Mesenchymal stem cell (in vitro differentiated cells and primary cell): ENCODE measurements around the gene ZNF217.
"Not testable (repeated sequence)": the region's sequence is repeated elsewhere in the genome, so short reads cannot be mapped to it uniquely, and the experiment has no call there.

Experiments used
- DNase-seq: peaks from one replicate; pipeline ENCODE4 v3.0.0-alpha.2; 2013
- H2AFZ ChIP-seq: one replicate; pipeline ENCODE4 v1.6.1; 2013; ENCODE audit warnings: low read depth, mild to moderate bottlenecking, control low read depth, inconsistent platforms, low read length, moderate library complexity
- H2AK5ac ChIP-seq: 2 replicates; pipeline ENCODE4 v1.6.1; 2013; ENCODE audit warnings: low read length, moderate library complexity, mild to moderate bottlenecking, inconsistent platforms; ENCODE audit not compliant: severe bottlenecking
- H2BK120ac ChIP-seq: one replicate; pipeline ENCODE4 v1.6.1; 2013; ENCODE audit warnings: low read depth, mild to moderate bottlenecking, inconsistent platforms, low read length, moderate library complexity
- H2BK12ac ChIP-seq, 2 experiments: one replicate each; pipeline ENCODE4 v1.6.1; 2013; ENCODE audit warnings: inconsistent platforms in 2 of 2, low read length in 2 of 2, mild to moderate bottlenecking in 2 of 2, moderate library complexity in 2 of 2, control low read depth in 1 of 2
- H2BK15ac ChIP-seq: one replicate; pipeline ENCODE4 v1.6.1; 2013; ENCODE audit warnings: mild to moderate bottlenecking, low read depth, inconsistent platforms; ENCODE audit not compliant: poor library complexity, severe bottlenecking
- H2BK5ac ChIP-seq: 2 replicates; pipeline ENCODE4 v1.6.1; 2013; ENCODE audit warnings: low read depth, mild to moderate bottlenecking, low read length, control low read depth, inconsistent platforms; ENCODE audit not compliant: poor library complexity, severe bottlenecking
- H3K14ac ChIP-seq, 2 experiments: one replicate each; pipeline ENCODE4 v1.6.1; 2013; ENCODE audit warnings: inconsistent platforms in 2 of 2, low read length in 2 of 2, control low read depth in 1 of 2, mild to moderate bottlenecking in 1 of 2, moderate library complexity in 1 of 2
- H3K18ac ChIP-seq, 2 experiments: one replicate each; pipeline ENCODE4 v1.6.1; 2013; ENCODE audit warnings: inconsistent platforms in 2 of 2, low read length in 2 of 2, control low read depth in 1 of 2, low read depth in 1 of 2, mild to moderate bottlenecking in 1 of 2
- H3K23ac ChIP-seq, 2 experiments: one replicate each; pipeline ENCODE4 v1.6.1; 2013; ENCODE audit warnings: inconsistent platforms in 2 of 2, low read length in 2 of 2, mild to moderate bottlenecking in 2 of 2, moderate library complexity in 2 of 2, control low read depth in 1 of 2
- H3K27ac ChIP-seq: 2 replicates; pipeline ENCODE4 v1.5.1; 2013; ENCODE audit warnings: mild to moderate bottlenecking, moderate library complexity, low read length, control low read depth, inconsistent platforms; ENCODE audit not compliant: poor library complexity, severe bottlenecking
- H3K27me3 ChIP-seq, 2 experiments: 2 replicates each; pipeline versions ENCODE4 v1.6.1 to v1.7.0; 2013; ENCODE audit warnings: low read length in 2 of 2, mild to moderate bottlenecking in 2 of 2, moderate library complexity in 2 of 2, control low read depth in 1 of 2, inconsistent platforms in 1 of 2; ENCODE audit not compliant: control insufficient read depth in 1 of 2, insufficient read depth in 1 of 2
- H3K36me3 ChIP-seq, 2 experiments: 2 replicates each; pipeline versions ENCODE4 v1.6.1 to v1.7.0; 2013; ENCODE audit warnings: low read length in 2 of 2, control low read depth in 1 of 2, inconsistent platforms in 1 of 2, low read depth in 1 of 2, mild to moderate bottlenecking in 1 of 2; ENCODE audit not compliant: insufficient read depth in 2 of 2, control insufficient read depth in 1 of 2
- H3K4ac ChIP-seq, 2 experiments: one replicate each; pipeline ENCODE4 v1.6.1; 2013; ENCODE audit warnings: inconsistent platforms in 2 of 2, low read length in 2 of 2, mild to moderate bottlenecking in 2 of 2, moderate library complexity in 2 of 2, control low read depth in 1 of 2, low read depth in 1 of 2
- H3K4me1 ChIP-seq: 2 replicates; pipeline ENCODE4 v1.6.1; 2013; ENCODE audit warnings: low read depth, low read length, control low read depth; ENCODE audit not compliant: control insufficient read depth, insufficient read depth
- H3K4me2 ChIP-seq: 2 replicates; pipeline ENCODE4 v1.6.1; 2013; ENCODE audit warnings: low read length, mild to moderate bottlenecking, inconsistent platforms; ENCODE audit not compliant: poor library complexity, severe bottlenecking
- H3K4me3 ChIP-seq, 2 experiments: 2 replicates each; pipeline versions ENCODE4 v1.5.1 to v1.7.0; 2013; ENCODE audit warnings: low read length in 2 of 2, mild to moderate bottlenecking in 2 of 2, control low read depth in 1 of 2, low read depth in 1 of 2; ENCODE audit not compliant: insufficient read depth in 1 of 2
- H3K79me1 ChIP-seq: replicated peaks from 2 replicates; pipeline ENCODE4 v1.6.1; 2013; ENCODE audit warnings: mild to moderate bottlenecking, control low read depth, low read length, inconsistent platforms; ENCODE audit not compliant: poor library complexity, severe bottlenecking
- H3K9ac ChIP-seq: 2 replicates; pipeline ENCODE4 v1.7.0; 2013; ENCODE audit warnings: mild to moderate bottlenecking, low read length, moderate library complexity
- H3K9me3 ChIP-seq: 2 replicates; pipeline ENCODE4 v1.7.0; 2013; ENCODE audit warnings: mild to moderate bottlenecking, low read length; ENCODE audit not compliant: control insufficient read depth
- H4K8ac ChIP-seq: one replicate; pipeline ENCODE4 v1.6.1; 2013; ENCODE audit warnings: inconsistent platforms, mild to moderate bottlenecking, low read length, moderate library complexity
- H4K91ac ChIP-seq: one replicate; pipeline ENCODE4 v1.6.1; 2013; ENCODE audit warnings: mild to moderate bottlenecking, low read length, inconsistent platforms
- WGBS: methylation state at CpG from one replicate; pipeline ENCODE4 v1.1.7; 2013; ENCODE audit warnings: mixed read lengths; 5-methylcytosine and 5-hydroxymethylcytosine counted together

Gene ZNF217

DNA sequence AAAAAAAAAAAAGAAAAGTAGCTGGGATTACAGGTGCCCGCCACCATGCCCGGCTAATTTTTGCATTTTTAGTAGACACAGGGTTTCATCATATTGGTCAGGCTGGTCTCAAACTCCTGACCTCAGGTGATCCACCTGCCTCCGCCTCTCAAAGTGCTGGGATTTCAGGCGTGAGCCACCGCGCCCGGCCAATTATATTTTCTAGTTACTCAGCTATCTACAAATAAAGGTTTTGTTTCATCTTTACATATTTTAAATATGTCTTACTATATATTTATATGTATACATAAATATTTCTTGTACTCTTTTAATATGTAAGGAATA lies 31.2 kb upstream of the ZNF217 start:
- H2AK5ac ChIP-seq, H2BK12ac ChIP-seq, DNase-seq, H3K14ac ChIP-seq, H3K27me3 ChIP-seq, H3K79me1 ChIP-seq, H3K4me1 ChIP-seq, H3K9me3 ChIP-seq, H3K36me3 ChIP-seq, H3K18ac ChIP-seq, H3K4ac ChIP-seq, H2BK15ac ChIP-seq, H4K91ac ChIP-seq, H3K27ac ChIP-seq, H3K4me2 ChIP-seq, H3K23ac ChIP-seq, H4K8ac ChIP-seq, H2AFZ ChIP-seq, H2BK5ac ChIP-seq, H2BK120ac ChIP-seq, H3K4me3 ChIP-seq: not testable (repeated sequence)
- peak overlapping the region; percentile 45 for H3K9ac ChIP-seq
- WGBS = 50% methylated on average over 2 of the region's 7 CpGs

DNA sequence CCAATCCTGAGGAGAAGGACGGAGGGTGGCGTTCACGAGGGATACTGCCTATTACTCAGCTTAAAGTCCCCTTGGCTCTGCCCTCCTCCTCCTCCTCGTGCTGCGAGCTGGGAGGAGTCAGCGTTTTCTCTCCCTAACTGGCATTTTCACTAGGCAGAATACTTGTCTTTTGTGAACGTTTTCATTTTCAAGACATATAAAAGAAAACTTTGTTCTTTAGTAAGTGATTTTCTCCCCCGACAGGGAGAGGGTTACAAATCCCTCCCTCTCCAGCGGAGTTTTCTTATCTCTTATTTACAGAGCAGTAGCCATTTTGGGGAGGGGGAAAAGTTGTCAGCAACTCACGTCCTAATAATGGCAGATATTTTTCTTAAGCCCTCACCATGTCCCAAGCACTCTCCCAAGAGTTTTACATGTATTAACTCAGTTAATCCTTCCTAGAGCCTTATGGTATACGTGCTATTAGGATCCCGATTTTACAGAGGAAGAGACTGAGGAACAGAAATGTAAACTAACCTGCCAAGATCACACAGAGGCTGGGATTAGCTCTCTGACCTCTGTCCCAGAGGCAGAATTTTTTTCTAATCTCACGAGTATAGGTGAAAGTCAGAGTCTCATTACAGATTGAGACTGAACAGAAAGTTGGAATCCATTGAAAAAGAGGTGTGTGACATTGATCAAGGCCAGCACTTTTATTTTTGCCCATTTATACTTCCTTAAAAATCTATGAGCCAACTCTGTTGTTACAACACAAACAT lies 30.0 kb upstream of the ZNF217 start:
- no peak overlapping the region for H3K23ac ChIP-seq
- DNase-seq = peak; percentile 84
- no peak overlapping the region for H3K14ac ChIP-seq
- H2AFZ ChIP-seq = no peak overlapping the region
- peak overlapping the region in 1 of 2 experiments; percentile 57 for H3K4me3 ChIP-seq
- WGBS = 2% methylated on average over 6 of the region's 13 CpGs
- peak overlapping the region; percentile 92 for H3K27ac ChIP-seq
- H3K27me3 ChIP-seq = no peaks in the 10 kb centered on the region
- peak overlapping the region; percentile 54 for H4K8ac ChIP-seq
- H2BK12ac ChIP-seq = peak overlapping the region in 1 of 2 experiments; percentile 66
- H3K79me1 ChIP-seq = no peaks in the 10 kb centered on the region
- H3K4me2 ChIP-seq = peak overlapping the region; percentile 55
- peak overlapping the region; percentile 97 for H3K9ac ChIP-seq
- H4K91ac ChIP-seq = no peak overlapping the region
- H3K36me3 ChIP-seq = no peaks in the 10 kb centered on the region
- H2BK5ac ChIP-seq = peak overlapping the region; percentile 24
- no peak overlapping the region for H2BK15ac ChIP-seq
- peaks cover 6% of the 10 kb centered on the region for H3K4me1 ChIP-seq
- H2BK120ac ChIP-seq = peak overlapping the region; percentile 19
- peak overlapping the region; percentile 19 to 57 for H3K18ac ChIP-seq
- H3K4ac ChIP-seq = peak overlapping the region in 1 of 2 experiments; percentile 80
- no peak overlapping the region for H2AK5ac ChIP-seq
- no peaks in the 10 kb centered on the region for H3K9me3 ChIP-seq

DNA sequence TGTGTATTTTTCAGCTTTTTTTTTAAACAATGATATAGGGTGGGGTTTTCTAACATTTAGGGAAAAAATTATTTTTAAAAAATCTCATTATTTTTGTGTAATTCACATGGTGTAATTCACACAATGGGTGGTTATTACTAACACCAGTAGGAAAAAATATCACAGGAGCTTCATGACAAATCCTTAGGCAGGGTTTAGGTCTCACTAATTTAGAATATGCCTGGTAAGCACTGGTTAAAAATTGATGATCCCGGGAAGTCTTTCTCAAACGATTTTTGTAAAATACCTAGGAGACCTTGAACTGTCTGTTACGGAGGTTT lies 29.5 kb upstream of the ZNF217 start:
- Histone ChIP-seq H2BK120ac (no peak overlapping the region), H3K27ac (peak overlapping the region; percentile 92), H3K4me1 (peaks cover 6% of the 10 kb centered on the region), H2BK12ac (no peak overlapping the region), H3K9me3 (no peaks in the 10 kb centered on the region), H3K14ac (no peak overlapping the region), H3K18ac (peak overlapping the region; percentile 19 to 57), H2BK5ac (peak overlapping the region; percentile 24), H3K79me1 (no peaks in the 10 kb centered on the region), H2AFZ (no peak overlapping the region), H2AK5ac (no peak overlapping the region), H3K9ac (peak overlapping the region; percentile 97), H2BK15ac (no peak overlapping the region), H3K36me3 (no peaks in the 10 kb centered on the region), H4K8ac (no peak overlapping the region), H3K23ac (no peak overlapping the region), H3K27me3 (no peaks in the 10 kb centered on the region), H3K4me3 (peak overlapping the region in 1 of 2 experiments; percentile 57), H3K4me2 (peak overlapping the region; percentile 55), H4K91ac (no peak overlapping the region), H3K4ac (no peak overlapping the region)
- DNase-seq = no peak
- WGBS = 0% methylated on average over 3 of the region's 3 CpGs

DNA sequence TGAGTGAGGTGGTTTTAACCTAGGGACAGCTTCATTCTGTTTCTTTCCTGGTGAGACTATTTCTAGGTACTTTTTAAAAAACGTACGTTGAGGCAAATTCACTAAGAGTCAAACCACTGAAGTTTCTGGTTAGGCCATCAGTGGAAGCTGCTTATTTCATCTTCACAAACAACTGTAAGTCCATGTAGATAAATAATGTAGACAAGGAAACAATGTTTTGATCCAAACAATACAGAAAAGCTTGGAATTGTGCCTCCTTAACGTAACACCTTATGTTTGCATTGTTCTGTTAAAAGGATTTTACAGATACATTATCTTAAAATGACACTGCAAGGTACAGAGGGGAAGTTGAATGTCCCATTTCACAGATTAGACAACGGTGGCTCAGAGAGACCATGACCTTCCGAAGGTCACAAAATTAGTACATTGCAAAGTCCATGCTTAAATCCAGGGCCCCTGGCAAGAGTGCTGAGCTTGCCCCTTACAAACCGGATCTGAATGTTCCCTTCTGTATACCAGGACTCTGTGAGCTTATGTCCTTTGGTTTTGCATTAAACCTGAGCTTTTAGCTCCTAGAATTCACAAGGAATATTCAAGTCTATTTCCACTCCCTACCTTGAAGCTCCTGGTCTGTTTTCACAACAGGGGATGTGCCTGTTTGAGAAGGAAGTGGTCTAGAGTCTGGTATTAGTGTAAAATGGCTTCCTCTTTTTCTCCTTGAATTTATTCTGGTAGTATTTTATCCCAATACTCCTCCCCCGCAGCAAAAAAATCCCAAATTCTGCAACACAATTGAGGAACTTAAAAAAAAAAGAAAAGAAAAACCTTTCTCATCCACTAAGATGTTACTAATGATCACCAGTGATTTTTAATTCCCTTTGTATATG lies 28.9 kb upstream of the ZNF217 start:
- H3K27ac ChIP-seq = peak overlapping the region; percentile 97
- no peak overlapping the region for H3K4me3 ChIP-seq
- H3K4me1 ChIP-seq = peaks cover 6% of the 10 kb centered on the region
- no peaks in the 10 kb centered on the region for H3K9me3 ChIP-seq
- no peak overlapping the region for H3K4me2 ChIP-seq
- H4K91ac ChIP-seq = peak overlapping the region; percentile 66
- H2BK15ac ChIP-seq = no peak overlapping the region
- peak overlapping the region; percentile 59 to 80 for H2BK12ac ChIP-seq
- H3K9ac ChIP-seq = peak overlapping the region; percentile 97
- H3K18ac ChIP-seq = peak overlapping the region; percentile 70 to 89
- H3K14ac ChIP-seq = no peak overlapping the region
- H3K23ac ChIP-seq = no peak overlapping the region
- peak; percentile 15 for DNase-seq
- H2AFZ ChIP-seq = no peak overlapping the region
- peak overlapping the region; percentile 90 for H2AK5ac ChIP-seq
- H3K36me3 ChIP-seq = no peaks in the 10 kb centered on the region
- no peak overlapping the region for H2BK5ac ChIP-seq
- H2BK120ac ChIP-seq = no peak overlapping the region
- H3K79me1 ChIP-seq = no peaks in the 10 kb centered on the region
- H4K8ac ChIP-seq = no peak overlapping the region
- no peak overlapping the region for H3K4ac ChIP-seq
- WGBS = 62% methylated on average over 6 of the region's 7 CpGs
- H3K27me3 ChIP-seq = no peaks in the 10 kb centered on the region
